HG03575 (cell line): Measurements from ENCODE around the gene PRKCE.
A peak's percentile ranks its signal among the peaks of the same experiment; 100 is the strongest.

ENCODE experiments used
- ATAC-seq: cut with Tn5 transposase; IDR thresholded peaks from one replicate; pipeline ENCODE4 v1.9.1; 2021; ENCODE audit not compliant: unreplicated experiment, insufficient number of reproducible peaks, low FRiP score; ENCODE audit errors: extremely low read depth

Gene PRKCE

GRCh38 chr2:45813003-45813941, 161.8 kb downstream of the PRKCE start:
- ATAC-seq = no peak

GRCh38 chr2:45814488-45814887, 163.0 kb downstream of the PRKCE start:
- ATAC-seq = no peak

GRCh38 chr2:45814951-45815621, 163.6 kb downstream of the PRKCE start:
- ATAC-seq = no peak

- no peak for ATAC-seq
Observed at GRCh38 chr2:45816272-45816671, 164.8 kb downstream of the PRKCE start.

- no peak for ATAC-seq
Observed at GRCh38 chr2:45818591-45818990, 167.1 kb downstream of the PRKCE start.

GRCh38 chr2:45820048-45820447, 168.6 kb downstream of the PRKCE start:
- ATAC-seq = no peak

GRCh38 chr2:45821558-45822271, 170.2 kb downstream of the PRKCE start:
- ATAC-seq = no peak

GRCh38 chr2:45822272-45822630, 170.8 kb downstream of the PRKCE start:
- no peak for ATAC-seq

- ATAC-seq = no peak
Observed at GRCh38 chr2:45823723-45824206, 172.3 kb downstream of the PRKCE start.

GRCh38 chr2:45825001-45825651, 173.7 kb downstream of the PRKCE start:
- ATAC-seq = no peak

- ATAC-seq = no peak
Observed at GRCh38 chr2:45826460-45826859, 175.0 kb downstream of the PRKCE start.

- ATAC-seq = no peak
Observed at GRCh38 chr2:45826884-45827635, 175.6 kb downstream of the PRKCE start.

- no peak for ATAC-seq
Observed at GRCh38 chr2:45830322-45830721, 178.8 kb downstream of the PRKCE start.

- ATAC-seq = peak; percentile 12
Observed at GRCh38 chr2:45833301-45833967, 182.0 kb downstream of the PRKCE start.

- ATAC-seq = peak; percentile 83
Observed at GRCh38 chr2:45833968-45834344, 182.5 kb downstream of the PRKCE start.

GRCh38 chr2:45834372-45834771, 182.9 kb downstream of the PRKCE start:
- no peak for ATAC-seq

GRCh38 chr2:45834858-45835257, 183.4 kb downstream of the PRKCE start:
- no peak for ATAC-seq

- no peak for ATAC-seq
Observed at GRCh38 chr2:45836316-45836715, 184.8 kb downstream of the PRKCE start.
